ENCODE results near the gene XPO6. TPM values are rescaled to one million over a fixed set of nuclear protein-coding genes. Genes with fewer than 3 reads are reported as not detected.

XPO6 gene
- total RNA-seq, 1 experiment from 2014 or later = 92.5 TPM

- H3K4me3 ChIP-seq = no peak overlapping the region
- DNase-seq = no peak
- H3K36me3 ChIP-seq = peaks cover 65% of the 10 kb centered on the region
- H3K27me3 ChIP-seq = no peaks in the 10 kb centered on the region
- H3K9me3 ChIP-seq = no peaks in the 10 kb centered on the region
These were observed 114.5 kb downstream of the XPO6 start for GRCh38 chr16:28096983-28097899.

GRCh38 chr16:28093385-28093725, 118.4 kb downstream of the XPO6 start:
- no peak for DNase-seq
- Histone ChIP-seq H3K9me3 (no peaks in the 10 kb centered on the region), H3K36me3 (peaks cover 37% of the 10 kb centered on the region), H3K4me3 (no peak overlapping the region), H3K27me3 (no peaks in the 10 kb centered on the region)

DNA sequence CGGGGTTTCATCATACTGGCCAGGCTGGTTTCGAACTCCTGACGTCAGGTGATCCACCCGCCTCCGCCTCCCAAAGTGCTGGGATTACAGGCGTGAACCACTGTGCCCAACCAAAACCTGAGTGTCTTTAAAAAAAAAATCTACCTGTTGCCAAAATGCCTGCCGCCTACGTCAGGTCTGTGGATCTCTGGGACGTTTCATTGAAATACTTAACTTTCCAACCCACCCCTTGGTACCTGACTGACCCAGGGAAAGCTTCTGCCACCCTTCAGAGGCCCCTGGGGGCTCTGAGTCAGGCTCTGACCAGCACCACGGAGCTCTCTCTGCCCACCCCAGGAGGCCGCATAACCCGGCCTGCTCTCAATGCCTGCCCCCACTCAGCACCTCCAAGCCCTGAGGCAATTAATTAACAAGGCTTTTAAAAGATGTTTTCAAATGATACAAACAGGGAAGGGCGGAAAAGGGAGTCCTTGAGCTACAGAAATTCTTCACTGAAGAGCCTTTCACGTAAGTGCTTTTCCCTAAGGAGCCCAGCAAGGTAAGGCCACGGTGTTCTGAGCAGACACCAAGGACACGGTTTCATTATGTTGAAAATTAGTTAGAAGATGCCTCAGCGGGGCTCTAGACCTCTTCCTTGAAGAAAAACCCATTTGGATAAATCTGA, 118.9 kb downstream of the XPO6 start:
- no peak for DNase-seq
- Histone ChIP-seq H3K4me3 (no peak overlapping the region), H3K36me3 (peaks cover 32% of the 10 kb centered on the region), H3K9me3 (no peaks in the 10 kb centered on the region), H3K27me3 (no peaks in the 10 kb centered on the region)

DNA sequence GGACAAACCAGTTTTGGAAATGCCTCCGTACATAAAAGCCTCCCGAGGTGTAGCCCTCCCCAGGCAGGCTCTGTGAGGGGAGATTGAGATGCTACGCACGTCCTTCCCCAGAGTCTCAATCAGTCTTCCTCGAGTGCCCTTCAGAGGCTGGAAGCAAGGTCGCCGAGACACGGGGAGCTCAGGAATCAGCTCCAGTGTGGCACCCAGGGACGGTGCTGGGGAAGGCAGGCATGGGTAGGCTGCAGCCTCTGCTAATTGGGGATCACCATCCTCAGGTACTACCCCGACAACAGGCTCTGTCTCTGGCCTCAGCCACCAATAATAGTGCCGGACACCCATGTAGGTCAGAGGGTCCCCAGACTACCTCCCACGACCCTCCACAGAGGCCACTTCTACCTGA, 120.1 kb downstream of the XPO6 start:
- H3K9me3 ChIP-seq = no peaks in the 10 kb centered on the region

DNA sequence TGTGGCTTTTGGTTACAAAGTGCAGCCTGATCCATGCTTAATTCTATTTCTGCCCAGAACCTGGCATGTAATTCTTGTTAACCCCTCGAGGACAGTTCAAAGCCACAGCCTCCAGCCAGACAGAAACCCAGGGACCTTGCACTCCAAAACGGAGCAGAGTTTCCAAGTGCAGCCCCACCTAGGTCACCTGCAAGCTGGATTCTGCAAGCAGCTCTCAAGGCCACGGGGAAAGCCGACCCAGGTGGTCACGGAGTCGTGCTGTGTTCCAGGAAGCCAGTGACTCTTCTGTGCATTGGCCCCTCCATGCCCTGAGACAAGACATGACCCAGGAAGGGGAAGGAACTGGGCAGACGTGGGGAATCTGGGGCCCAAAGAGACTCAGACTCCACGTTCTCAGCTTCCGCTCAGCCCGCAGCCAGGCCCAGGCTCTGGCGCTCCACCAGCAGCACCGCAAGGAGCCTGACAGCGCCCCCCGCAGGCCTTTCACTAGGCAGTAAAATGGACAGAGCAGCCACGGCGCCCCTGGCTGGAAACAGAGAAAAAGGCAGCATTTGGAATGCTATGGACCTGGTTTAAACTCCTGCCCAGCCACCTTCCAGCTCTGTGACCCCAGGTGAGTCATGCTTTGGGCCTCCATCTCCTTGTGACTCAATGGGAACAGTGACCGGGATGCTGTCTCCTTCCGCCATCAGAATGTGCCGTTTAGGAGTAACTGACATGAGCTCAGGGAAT, 121.0 kb downstream of the XPO6 start:
- Histone ChIP-seq H3K27me3 (no peaks in the 10 kb centered on the region), H3K36me3 (peaks cover 19% of the 10 kb centered on the region), H3K9me3 (no peaks in the 10 kb centered on the region), H3K4me3 (no peak overlapping the region)
- DNase-seq = no peak

More for the DNA sequence above, 120.1 kb downstream of the XPO6 start:
- Histone ChIP-seq H3K4me3 (no peak overlapping the region), H3K27me3 (no peaks in the 10 kb centered on the region), H3K36me3 (peaks cover 22% of the 10 kb centered on the region)
- no peak for DNase-seq

GRCh38 chr16:28089992-28090365, 121.8 kb downstream of the XPO6 start:
- Histone ChIP-seq H3K9me3 (no peaks in the 10 kb centered on the region), H3K36me3 (peaks cover 15% of the 10 kb centered on the region), H3K4me3 (no peak overlapping the region), H3K27me3 (no peaks in the 10 kb centered on the region)
- no peak for DNase-seq

GRCh38 chr16:28089205-28089991, 122.4 kb downstream of the XPO6 start:
- H3K9me3 ChIP-seq = no peaks in the 10 kb centered on the region
- no peak for DNase-seq
- H3K27me3 ChIP-seq = no peaks in the 10 kb centered on the region
- H3K4me3 ChIP-seq = no peak overlapping the region
- peaks cover 15% of the 10 kb centered on the region for H3K36me3 ChIP-seq

- DNase-seq = no peak
- H3K4me3 ChIP-seq = no peak overlapping the region
These were observed 124.0 kb downstream of the XPO6 start for GRCh38 chr16:28087675-28088300.

DNA sequence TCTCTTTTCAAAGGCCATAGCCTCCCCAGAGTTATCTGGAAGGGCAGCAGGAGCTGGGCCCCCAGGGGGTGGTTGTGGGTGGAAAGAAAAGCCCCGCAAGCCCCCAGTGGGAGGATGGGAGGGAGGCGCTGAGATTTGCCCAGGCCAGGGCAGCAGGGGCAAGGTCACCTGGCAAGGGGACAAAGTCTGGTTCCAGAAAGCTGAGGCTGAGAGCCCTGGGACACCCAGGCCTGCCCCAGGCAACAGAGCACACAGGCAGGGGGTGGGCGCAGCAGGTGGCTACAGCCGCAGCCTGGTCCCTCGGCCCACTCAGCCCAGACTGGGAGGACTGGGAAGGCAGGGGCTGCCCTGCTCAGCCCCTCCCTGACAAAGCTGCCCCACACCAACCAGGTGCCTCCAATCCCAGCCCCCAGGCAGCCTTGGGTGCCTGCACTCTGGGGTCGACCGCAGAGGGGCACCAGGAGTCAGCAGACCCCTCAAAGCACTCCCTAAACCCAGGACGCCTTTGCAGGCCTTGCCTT, 124.6 kb downstream of the XPO6 start:
- H3K36me3 ChIP-seq = peaks cover 7% of the 10 kb centered on the region; the same call in 1 of the 2 replicates
- H3K9me3 ChIP-seq = no peaks in the 10 kb centered on the region
- no peaks in the 10 kb centered on the region for H3K27me3 ChIP-seq
- H3K4me3 ChIP-seq = no peak overlapping the region
- no peak for DNase-seq

More at GRCh38 chr16:28087675-28088300, 124.0 kb downstream of the XPO6 start:
- Histone ChIP-seq H3K9me3 (no peaks in the 10 kb centered on the region), H3K27me3 (no peaks in the 10 kb centered on the region), H3K36me3 (peaks cover 7% of the 10 kb centered on the region; the same call in 1 of the 2 replicates)

DNA sequence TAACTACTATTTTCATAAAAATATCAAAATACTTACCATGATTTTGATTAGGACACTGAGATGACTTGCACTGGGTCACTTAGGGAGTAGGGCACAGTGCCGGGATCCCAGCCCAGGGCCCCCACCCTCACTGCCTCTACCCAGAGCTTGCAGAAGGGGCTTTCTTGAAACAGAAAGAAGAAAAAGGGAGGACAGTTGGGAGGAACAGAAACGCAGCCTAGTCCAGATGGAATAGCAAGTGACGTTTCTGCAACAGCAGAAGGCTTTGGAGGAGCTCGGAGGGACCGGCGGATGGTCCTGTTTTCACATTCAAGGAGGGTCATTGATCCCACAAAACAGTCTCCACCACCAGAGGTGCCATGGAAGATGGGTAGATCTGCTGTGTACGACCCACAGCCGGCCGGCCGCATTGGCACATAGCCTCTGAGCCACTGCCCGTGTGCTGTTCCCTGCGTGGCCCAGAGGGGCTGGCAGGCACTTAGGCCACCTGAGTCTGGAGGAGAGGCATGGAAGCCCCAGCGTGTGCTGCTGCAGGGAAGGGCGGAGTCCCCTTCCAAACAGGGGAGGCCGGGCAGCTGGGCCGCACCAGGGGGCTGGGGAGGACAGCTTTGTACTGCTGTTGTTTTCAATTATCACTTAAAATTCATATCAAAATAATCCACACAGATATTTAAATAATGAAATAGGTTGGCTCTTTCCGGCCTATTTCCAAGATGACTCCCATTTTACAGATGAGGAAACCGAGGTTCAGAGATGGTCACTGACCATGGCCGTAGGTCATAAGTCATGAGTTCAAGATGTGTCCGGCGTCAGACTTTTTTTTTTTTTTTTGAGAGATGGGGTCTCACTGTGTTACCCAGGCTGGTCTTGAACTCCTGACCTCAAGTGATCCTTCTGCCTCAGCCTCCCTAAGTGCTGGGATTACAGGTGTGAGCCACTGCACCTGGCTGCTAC, 125.3 kb downstream of the XPO6 start:
- Histone ChIP-seq H3K9me3 (no peaks in the 10 kb centered on the region), H3K27me3 (no peaks in the 10 kb centered on the region), H3K4me3 (no peak overlapping the region), H3K36me3 (peaks cover 4% of the 10 kb centered on the region; the same call in 1 of the 2 replicates)
- DNase-seq = no peak

- Histone ChIP-seq H3K36me3 (no peaks in the 10 kb centered on the region; the same call in 1 of the 2 replicates), H3K9me3 (no peaks in the 10 kb centered on the region), H3K4me3 (no peak overlapping the region), H3K27me3 (no peaks in the 10 kb centered on the region)
- DNase-seq = no peak
These were observed 126.2 kb downstream of the XPO6 start for GRCh38 chr16:28085389-28086171.

DNA sequence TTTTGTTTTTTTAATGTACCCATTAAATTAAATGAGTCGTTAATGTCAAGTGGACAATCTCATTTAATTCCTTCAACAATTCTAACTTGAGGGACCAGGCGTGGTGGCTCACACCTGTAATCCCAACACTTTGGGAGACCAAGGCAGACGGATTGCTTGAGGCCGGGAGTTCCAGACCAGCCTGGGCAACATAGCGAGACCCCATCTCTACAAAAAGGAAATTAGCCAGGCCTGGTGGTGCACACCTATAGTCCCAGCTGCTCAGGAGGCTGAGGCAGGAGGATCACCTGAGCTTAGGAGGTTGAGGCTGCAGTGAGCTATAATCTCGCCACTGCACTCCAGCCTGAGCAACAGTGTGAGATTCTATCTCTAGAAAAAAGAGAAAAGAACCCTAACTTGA, 127.6 kb downstream of the XPO6 start:
- Histone ChIP-seq H3K27me3 (no peaks in the 10 kb centered on the region), H3K9me3 (no peaks in the 10 kb centered on the region), H3K36me3 (no peaks in the 10 kb centered on the region; the same call in 1 of the 2 replicates), H3K4me3 (no peak overlapping the region)
- no peak for DNase-seq

DNA sequence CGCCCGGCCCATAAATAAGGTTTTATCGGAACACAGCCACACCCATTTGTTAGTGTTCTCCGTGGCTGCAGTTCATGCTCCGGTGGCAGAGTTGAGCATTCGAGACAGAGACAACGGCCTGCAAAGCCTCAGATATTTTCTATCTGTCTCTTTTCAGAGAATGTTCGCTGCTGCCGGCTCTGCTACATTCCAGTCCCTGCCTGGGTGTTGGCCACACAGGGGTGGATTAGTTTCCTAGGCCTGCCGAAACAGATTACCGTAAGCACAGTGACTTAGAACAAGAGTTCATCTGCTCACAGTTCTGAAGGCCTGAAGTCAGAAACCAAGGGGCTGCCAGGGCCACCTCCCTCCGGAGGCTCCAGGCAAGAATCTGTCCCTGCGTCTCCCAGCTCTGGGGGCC, 129.1 kb downstream of the XPO6 start:
- no peak for DNase-seq
- Histone ChIP-seq H3K4me3 (no peak overlapping the region), H3K9me3 (no peaks in the 10 kb centered on the region), H3K27me3 (no peaks in the 10 kb centered on the region), H3K36me3 (no peaks in the 10 kb centered on the region; the same call in 1 of the 2 replicates)

- H3K9me3 ChIP-seq = no peaks in the 10 kb centered on the region
- no peaks in the 10 kb centered on the region for H3K27me3 ChIP-seq
- H3K4me3 ChIP-seq = no peak overlapping the region
- no peak for DNase-seq
- H3K36me3 ChIP-seq = no peaks in the 10 kb centered on the region
These were observed 130.3 kb downstream of the XPO6 start for GRCh38 chr16:28081391-28081968.
